ENCODE results near the gene DLGAP3. TPM values are rescaled to one million over a fixed set of nuclear protein-coding genes. Genes with fewer than 3 reads are reported as not detected.

DLGAP3 gene
- total RNA-seq, 4 donors from 2014 or later, result 0.15 TPM; not detected in 3

DNA sequence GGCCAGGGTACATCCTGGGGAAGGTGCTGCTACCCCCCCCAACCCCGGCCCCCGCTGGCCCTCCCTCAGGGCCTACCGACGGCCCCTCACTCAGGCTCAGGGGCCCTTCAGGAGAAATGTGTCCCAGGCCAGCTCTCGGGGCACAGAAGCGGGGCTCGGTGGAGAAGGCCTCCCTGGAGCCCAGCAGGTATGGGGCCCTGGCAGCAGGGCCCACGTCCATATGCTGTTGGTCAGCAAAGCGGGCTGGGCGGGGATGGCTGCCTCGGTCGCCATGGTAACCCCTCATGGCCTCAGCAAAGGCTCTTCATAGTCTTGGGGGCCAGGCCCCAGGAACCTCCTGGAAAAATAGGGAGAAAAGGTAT is 24.4 kb downstream of the DLGAP3 start:
- H3K9me3 ChIP-seq, result no peaks in the 10 kb centered on the region
- H3K36me3 ChIP-seq, result no peaks in the 10 kb centered on the region
- intact Hi-C loops (cut with DNase I; ENCODE audit: low total_unique reads), result no loop called here
- TF ChIP-seq, protein P1, sequence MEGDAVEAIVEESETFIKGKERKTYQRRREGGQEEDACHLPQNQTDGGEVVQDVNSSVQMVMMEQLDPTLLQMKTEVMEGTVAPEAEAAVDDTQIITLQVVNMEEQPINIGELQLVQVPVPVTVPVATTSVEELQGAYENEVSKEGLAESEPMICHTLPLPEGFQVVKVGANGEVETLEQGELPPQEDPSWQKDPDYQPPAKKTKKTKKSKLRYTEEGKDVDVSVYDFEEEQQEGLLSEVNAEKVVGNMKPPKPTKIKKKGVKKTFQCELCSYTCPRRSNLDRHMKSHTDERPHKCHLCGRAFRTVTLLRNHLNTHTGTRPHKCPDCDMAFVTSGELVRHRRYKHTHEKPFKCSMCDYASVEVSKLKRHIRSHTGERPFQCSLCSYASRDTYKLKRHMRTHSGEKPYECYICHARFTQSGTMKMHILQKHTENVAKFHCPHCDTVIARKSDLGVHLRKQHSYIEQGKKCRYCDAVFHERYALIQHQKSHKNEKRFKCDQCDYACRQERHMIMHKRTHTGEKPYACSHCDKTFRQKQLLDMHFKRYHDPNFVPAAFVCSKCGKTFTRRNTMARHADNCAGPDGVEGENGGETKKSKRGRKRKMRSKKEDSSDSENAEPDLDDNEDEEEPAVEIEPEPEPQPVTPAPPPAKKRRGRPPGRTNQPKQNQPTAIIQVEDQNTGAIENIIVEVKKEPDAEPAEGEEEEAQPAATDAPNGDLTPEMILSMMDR (IDR thresholded peaks at IDR 0.05 in 4 of 5, conservative IDR thresholded peaks at IDR 0.05 in 1 of 5), result no peak
- TF ChIP-seq POLR2A (IDR thresholded peaks at IDR 0.05), result no peak
- no peak overlapping the region for H3K27ac ChIP-seq
- ATAC-seq, result no peak
- H3K4me3 ChIP-seq, result no peak overlapping the region
- no peak for DNase-seq
- no peaks in the 10 kb centered on the region for H3K27me3 ChIP-seq
- in situ Hi-C loops (cut with MboI; ENCODE audit: low sequenced_read_pairs in 4 of 4), result no loop called here
- no peaks in the 10 kb centered on the region for H3K4me1 ChIP-seq

DNA sequence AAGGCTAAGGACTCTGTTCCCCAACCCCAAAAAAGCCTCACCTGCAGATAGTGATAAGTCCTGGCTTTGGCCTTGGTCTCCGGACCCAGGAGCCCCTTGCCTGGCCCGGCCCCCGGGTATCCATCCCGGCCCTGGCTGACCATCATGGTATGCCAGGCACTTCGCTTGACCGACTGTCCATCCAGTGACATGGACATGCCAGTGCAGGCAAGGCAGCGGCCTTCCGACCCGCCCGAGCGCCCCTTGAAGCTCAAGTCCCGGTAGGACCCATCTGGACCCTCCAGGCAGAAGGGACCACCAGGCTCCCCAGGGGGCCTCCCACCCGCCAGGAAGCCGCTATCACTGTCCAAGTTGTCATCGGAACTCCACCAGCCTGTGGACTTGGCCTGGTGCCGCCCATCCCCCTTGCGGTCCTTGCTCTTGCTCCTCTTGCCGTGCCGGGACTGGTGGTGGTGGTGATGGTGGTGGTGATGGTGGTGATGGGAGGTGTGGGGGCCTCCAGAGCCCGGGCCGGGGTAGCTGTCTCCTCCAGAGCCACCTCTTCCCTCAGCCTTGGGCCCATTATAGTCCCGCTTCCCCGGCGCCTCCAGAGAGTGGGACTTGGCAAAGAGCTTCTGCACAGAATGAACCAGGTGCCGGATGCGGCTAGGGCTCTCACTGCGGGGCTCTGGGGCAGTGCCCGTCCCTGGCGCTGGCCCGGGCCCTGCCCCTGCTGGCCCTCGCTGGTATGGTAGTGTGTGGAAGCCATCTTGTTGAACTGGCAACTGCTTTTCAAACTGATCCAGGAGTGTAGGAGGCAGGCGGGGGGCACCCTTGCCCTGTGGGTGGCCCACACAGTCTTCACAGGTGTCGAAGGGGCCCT is 25.0 kb downstream of the DLGAP3 start:
- no peaks in the 10 kb centered on the region for H3K9me3 ChIP-seq
- H3K27me3 ChIP-seq, result no peaks in the 10 kb centered on the region
- no peak for DNase-seq
- TF ChIP-seq, protein P1 (IDR thresholded peaks at IDR 0.05 in 4 of 5, conservative IDR thresholded peaks at IDR 0.05 in 1 of 5), result no peak
- TF ChIP-seq POLR2A (IDR thresholded peaks at IDR 0.05), result no peak
- intact Hi-C loops (cut with DNase I; ENCODE audit: low total_unique reads) (no loop called here), in situ Hi-C loops (cut with MboI; ENCODE audit: low sequenced_read_pairs in 4 of 4) (no loop called here)
- no peaks in the 10 kb centered on the region for H3K36me3 ChIP-seq
- no peaks in the 10 kb centered on the region for H3K4me1 ChIP-seq
- H3K4me3 ChIP-seq, result no peak overlapping the region
- ATAC-seq, result no peak
- no peak overlapping the region for H3K27ac ChIP-seq

DNA sequence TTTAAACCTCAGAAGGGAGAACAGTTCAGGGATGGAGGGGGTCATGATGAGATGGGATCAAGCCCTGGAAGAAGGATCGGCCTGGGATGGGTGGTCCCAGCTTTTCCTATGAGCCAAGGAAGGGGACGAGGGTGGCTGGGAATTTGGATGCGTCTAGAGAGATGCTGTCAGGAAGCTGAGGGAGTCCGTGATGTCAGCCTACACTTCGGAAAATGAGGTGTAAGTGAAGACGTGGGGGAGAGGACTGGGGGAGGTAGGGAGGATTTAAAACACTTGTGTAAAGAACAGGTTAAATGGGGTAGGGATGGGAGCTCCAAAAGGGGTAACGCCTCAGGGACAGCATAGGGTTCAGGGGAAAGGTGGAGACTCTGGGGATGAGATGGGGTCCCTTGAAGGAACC is 27.5 kb downstream of the DLGAP3 start:
- intact Hi-C loops (cut with DNase I; ENCODE audit: low total_unique reads), result no loop called here
- DNase-seq (no peak), ATAC-seq (no peak)
- H3K4me1 ChIP-seq, result no peaks in the 10 kb centered on the region
- in situ Hi-C loops (cut with MboI; ENCODE audit: low sequenced_read_pairs in 4 of 4), result no loop called here
- TF ChIP-seq, protein P1 (IDR thresholded peaks at IDR 0.05 in 4 of 5, conservative IDR thresholded peaks at IDR 0.05 in 1 of 5), result no peak
- no peak for TF ChIP-seq POLR2A (IDR thresholded peaks at IDR 0.05)
- no peaks in the 10 kb centered on the region for H3K27me3 ChIP-seq
- no peaks in the 10 kb centered on the region for H3K9me3 ChIP-seq
- H3K36me3 ChIP-seq, result no peaks in the 10 kb centered on the region
- H3K4me3 ChIP-seq, result no peak overlapping the region
- H3K27ac ChIP-seq, result no peak overlapping the region

DNA sequence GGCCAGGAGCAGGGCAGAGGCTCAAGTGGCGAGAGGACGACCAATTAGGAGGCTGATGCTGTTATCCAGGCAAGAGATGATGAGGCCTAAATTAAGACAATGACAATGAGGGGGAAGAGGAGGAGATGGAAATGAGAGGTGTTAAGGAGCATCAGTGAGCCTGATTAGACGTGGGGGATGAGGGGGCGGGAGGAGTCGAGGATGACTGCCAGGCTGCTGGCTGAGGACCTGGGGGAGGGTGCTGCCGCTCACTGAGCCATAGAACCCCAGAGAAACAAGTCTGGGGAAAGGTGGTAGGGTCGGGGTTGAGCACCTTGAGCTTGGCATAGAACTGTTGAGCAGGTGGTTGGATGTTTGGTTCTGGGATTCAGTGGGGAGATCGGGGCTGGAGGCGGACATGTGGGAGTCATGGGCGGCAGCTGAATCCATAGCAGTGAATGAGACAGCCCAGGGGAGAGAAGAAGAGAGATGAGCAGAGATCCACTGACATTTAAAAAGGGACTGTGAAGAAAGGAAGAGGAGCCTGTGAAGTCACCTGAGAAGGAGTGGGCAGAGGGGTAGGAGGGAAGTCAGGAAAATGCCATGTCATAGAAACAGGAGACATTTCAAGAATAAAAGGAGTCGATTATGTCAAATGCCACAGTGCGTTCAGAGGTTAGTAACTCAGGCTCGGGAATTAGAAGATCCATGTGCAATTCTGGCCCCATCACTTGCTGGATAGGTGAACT is 28.5 kb downstream of the DLGAP3 start:
- TF ChIP-seq, protein P1 (IDR thresholded peaks at IDR 0.05 in 4 of 5, conservative IDR thresholded peaks at IDR 0.05 in 1 of 5), result no peak
- no peak for TF ChIP-seq POLR2A (IDR thresholded peaks at IDR 0.05)
- DNase-seq, result no peak
- H3K4me3 ChIP-seq, result no peak overlapping the region
- ATAC-seq, result no peak
- no peaks in the 10 kb centered on the region for H3K27me3 ChIP-seq
- H3K4me1 ChIP-seq, result no peaks in the 10 kb centered on the region
- no peaks in the 10 kb centered on the region for H3K9me3 ChIP-seq
- no peaks in the 10 kb centered on the region for H3K36me3 ChIP-seq
- in situ Hi-C loops (cut with MboI; ENCODE audit: low sequenced_read_pairs in 4 of 4) (no loop called here), intact Hi-C loops (cut with DNase I; ENCODE audit: low total_unique reads) (no loop called here)
- no peak overlapping the region for H3K27ac ChIP-seq
